A204.1 (cell line): Measurements from ENCODE around the gene RELA.

Experiments used
- FAIRE-seq: peaks from 2 replicates; lab custom pipeline; 2012; peaks lifted over from hg19 to GRCh38; lab: Jason Lieb, UNC

The RELA gene

DNA sequence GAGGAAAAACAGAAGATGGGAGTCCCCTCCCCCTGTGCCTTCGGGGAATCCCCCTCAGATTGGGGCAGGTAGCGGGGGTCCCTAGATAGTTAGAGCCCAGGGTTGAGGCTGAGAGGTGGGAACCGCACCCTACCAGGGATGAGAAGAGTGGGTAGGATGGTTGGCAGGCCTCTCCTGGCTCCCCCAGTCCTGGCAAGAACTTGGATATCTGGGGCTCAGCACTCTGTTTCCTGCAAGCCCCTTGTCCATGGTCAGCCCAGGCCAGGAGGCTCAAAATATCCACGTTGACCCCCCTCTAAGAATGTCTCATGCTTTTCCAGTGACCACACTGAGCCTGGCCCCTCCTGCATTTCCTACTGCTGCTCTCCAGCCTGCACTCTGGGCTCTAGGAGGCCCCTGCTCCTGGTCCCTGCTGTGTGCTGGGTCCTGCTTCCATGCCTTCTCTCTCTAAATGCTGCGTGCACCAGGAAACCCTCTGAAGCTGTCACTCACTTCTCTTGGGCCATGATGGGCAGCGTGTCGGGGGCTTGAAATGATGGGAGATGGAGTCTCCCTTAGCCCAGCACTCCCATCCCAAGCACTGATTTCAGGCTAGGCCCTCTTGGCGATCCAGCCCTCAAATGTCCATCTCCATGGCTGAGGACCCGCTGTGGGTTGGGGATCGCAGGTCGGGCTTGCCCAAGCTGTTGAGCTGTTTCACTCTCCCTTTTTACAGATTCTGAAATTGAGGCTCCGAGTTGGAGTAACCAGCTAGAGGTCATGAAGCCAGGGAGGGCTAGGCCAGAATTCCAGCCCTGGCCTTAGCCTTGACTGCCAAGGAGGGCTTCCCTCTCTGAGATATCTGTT, 50.7 kb downstream of the RELA start:
- FAIRE-seq = no peak

DNA sequence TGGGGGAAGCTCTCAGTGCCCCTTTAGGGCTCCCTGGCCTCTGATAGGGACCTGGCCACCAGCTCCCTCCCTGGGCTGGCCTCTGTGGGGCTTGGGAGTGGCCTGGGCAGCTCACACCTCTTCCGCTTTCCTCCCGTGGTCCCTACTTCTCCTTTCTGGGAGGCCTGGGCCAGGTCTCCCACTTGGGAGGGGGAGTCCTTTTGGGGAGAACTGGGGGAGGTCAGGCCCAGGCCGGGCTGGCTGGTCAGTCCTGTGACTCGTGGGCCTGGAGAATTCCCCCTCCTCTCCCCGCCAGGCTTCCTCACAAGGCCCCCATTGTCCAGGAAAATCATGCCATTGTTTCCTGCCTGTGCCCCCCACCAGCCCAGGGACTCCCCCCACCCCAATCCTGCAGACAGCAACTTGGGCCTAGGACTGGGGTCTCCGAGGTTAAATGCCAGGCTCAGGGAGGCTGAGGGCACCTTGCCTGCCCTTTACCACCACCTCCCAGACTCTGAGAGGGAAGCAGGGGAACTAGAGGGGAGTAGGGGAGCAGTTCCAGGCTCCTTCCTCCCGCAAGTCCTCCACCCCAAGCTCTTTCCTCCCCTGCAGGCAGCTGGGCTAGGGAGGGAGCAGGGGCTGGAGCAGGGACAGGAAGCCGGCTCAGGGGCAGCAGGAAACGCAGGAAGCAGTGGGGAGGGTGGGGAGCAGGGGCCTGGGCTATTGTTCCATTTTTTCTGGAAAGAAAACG, 51.5 kb downstream of the RELA start:
- no peak for FAIRE-seq

DNA sequence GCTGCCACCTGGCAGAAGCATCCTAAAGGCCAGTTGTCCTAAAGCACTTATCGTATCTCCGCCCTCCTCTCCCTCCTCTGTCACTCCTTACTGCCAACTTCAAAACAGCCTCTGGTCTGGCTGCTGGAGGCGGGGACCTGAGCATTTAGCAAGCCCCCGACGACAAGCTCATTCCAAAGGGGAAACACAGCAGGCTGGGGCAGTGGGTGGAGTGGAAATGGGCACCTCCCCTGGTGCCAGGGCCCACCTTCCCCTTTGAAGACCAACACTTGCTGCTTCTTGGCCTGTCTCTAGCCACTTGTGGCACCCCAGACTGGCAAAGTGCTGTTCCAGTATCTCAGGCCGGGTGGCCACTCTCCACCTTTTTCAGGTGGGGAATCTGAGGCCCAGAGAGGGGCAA, 52.3 kb downstream of the RELA start:
- FAIRE-seq = no peak

DNA sequence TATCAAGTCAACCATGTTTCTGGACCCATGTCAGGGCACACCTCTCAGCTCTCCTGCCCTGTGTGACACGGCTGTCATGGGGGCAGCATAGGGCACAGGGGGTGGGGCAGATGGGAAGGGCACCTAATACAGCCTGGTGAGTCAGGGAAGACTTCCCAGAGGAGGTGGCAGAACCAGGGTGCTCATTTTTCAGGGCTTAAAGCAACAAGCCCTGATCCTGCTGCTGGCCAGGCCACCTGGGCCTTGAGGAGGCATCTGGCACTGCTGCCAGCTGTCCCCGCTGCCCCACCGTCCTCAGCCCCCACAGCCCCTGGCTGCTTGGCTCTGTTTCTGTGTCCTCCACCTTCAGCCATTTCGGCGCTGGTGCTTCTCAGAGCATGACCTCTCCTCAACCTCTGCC, 53.1 kb downstream of the RELA start:
- FAIRE-seq = no peak

DNA sequence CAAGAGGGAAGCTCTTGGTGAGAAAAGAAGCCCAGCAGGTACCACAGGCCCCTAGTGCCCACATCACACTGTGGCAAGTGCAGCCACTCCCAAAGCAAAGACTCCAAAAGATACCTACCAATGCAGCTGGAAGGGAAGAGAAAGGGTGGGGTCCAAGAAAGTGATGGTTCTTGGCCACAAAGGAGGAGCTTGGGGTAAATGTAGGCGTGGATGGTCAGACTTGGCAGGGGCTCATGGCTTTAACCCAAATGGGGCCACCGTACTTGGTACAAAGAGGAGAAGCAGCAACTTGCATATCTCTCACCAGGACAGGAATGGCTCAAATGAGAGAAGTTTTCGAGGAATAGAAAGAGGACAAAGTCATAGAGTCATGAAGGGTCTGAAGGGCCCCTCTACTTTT, 53.5 kb downstream of the RELA start:
- no peak for FAIRE-seq

DNA sequence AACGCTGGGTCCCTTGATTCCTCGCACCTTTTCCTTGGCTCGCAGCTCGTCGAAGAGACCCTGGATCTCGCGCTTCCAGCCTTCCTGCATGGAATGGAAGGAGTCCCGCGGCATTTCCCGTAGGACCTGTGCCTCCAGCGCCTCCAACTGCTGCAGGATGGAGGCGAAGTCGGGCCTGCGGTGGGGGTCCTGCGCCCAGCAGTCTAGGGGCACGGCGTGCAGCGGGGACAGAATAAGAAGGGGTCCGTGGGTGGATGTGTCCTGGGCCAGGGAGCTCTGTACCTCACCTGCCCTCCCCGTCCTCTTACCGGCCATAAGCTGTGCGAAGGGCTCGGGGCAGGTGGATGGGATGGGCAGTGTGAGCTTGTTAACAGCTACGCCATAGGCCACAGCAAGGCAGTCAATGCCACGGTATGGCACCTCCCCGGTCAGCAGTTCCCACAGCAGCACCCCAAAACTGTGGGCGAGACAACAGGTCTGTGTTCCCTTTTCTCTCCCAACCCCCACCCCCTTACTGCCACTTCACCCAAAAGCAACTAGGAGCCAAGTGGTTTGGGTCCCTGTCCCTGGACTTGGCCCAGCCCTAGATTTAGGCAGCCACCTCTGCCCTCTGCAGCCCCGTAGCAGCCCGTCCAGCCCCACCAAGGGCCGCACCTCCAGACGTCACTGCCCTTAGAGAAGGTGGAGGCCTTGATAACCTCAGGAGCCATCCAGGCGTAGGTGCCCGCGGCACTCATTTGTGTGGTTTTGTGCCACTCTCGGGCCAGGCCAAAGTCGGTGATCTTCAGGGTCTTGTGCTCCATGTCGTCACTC, 54.9 kb downstream of the RELA start:
- no peak for FAIRE-seq

DNA sequence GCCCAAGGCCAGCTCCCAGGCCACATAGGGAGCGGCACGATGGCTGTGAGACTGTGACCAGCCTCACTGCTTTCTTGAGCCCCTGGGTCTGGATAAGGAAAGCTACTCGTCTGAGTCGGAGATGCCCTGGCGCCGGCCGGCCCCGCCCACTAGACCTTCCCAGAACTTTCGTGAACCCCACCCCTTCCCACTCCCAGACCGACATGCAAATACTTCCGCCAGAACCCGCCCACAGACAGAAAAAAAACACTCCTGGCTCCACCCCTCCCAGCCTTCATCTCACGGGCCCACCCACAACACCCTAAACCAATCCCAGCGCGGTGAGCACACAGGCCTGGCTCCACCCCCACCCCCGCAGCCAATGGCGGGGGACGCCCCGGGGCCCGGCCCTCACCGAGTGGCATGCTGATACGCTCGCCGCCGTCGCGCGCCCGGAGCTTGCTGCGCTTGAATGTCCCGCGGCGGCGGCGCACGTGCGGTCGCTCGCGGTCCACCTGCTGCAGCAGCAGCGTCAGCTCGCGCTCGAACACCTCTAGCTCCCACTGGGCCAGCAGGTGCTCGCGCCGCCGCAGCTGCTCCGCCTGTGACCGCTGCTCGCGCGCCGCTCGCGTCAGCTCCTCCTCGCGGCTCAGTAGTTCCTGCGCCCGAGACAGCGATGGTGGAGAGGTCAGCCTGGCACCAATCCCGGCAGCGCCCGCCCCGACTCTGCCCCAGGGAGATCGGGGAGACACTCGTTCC, 55.7 kb downstream of the RELA start:
- FAIRE-seq = no peak

DNA sequence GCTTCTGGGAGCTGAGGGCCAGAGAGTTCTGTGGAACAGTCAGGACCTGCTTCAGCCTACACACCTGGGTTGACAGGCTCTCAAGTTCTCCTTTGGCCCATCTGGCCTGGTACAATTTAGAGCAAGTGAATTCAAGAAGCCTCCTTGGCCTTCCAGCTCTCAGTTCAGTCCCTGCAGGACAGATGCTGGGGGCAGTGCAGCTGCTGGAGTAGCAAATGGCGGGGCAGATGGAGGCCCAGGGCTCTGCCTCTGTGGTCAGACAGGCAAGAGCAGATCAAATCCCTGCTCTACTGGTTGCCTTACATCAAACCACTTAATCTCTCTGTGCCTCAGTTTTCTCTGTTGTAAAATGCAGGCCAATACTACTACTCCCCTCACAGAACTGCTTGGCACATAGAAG, 58.5 kb downstream of the RELA start:
- no peak for FAIRE-seq
